AG04449 (cell line): ENCODE measurements around the gene ROBO2.

Experiments
- CTCF ChIA-PET: fragments of 350-600 bp; formaldehyde crosslinking; extraction: SDS; loops from one replicate; lab custom pipeline; 2021; ENCODE audit warnings: antibody characterized with exemption; lab: Yijun Ruan, JAX
- POLR2A ChIA-PET: fragments of 400-600, 350-600 bp; formaldehyde crosslinking; extraction: SDS; loops from one replicate; lab custom pipeline; 2020; ENCODE audit warnings: antibody characterized with exemption, inconsistent platforms; lab: Yijun Ruan, JAX
- DNase-seq: peaks from one replicate; pipeline ENCODE4 v3.0.0-alpha.2; 2010; ENCODE audit warnings: low read depth, low spot score
- H3K4me3 ChIP-seq: 2 replicates; pipeline ENCODE4 v1.5.1; 2011; ENCODE audit warnings: low read depth, mild to moderate bottlenecking, control low read depth, low read length
- TF ChIP-seq, protein P1 (sequence below): IDR thresholded peaks from one replicate; pipeline ENCODE4 v1.5.1; 2011; ENCODE audit warnings: mild to moderate bottlenecking, moderate library complexity, low read length, control low read depth, inconsistent platforms; ENCODE audit not compliant: insufficient read depth; ENCODE audit errors: missing control alignments

The ROBO2 gene

DNA sequence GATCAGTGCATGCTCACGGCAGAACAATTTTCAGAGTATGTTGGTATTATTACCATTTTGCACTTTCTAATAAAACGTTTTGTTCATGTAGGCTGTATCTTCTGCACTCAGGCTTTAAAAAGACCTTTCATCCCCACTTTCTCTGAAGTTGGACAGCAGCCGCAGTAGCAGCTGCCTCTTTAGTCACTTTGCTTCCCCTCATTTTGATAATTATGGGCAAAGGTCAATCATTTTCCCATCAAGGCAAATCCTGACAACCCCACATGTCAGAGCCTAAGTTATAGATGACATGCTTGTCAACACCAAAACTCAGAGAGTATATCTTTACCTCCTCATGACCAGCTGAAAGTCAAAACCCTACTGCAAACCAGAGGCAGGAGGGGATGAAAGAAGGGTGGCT lies 99.7 kb downstream of the ROBO2 start:
- H3K4me3 ChIP-seq = no peak overlapping the region
- TF ChIP-seq, protein P1, sequence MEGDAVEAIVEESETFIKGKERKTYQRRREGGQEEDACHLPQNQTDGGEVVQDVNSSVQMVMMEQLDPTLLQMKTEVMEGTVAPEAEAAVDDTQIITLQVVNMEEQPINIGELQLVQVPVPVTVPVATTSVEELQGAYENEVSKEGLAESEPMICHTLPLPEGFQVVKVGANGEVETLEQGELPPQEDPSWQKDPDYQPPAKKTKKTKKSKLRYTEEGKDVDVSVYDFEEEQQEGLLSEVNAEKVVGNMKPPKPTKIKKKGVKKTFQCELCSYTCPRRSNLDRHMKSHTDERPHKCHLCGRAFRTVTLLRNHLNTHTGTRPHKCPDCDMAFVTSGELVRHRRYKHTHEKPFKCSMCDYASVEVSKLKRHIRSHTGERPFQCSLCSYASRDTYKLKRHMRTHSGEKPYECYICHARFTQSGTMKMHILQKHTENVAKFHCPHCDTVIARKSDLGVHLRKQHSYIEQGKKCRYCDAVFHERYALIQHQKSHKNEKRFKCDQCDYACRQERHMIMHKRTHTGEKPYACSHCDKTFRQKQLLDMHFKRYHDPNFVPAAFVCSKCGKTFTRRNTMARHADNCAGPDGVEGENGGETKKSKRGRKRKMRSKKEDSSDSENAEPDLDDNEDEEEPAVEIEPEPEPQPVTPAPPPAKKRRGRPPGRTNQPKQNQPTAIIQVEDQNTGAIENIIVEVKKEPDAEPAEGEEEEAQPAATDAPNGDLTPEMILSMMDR = no peak
- DNase-seq = no peak
- ChIA-PET CTCF (no interaction called here), POLR2A (no interaction called here)

DNA sequence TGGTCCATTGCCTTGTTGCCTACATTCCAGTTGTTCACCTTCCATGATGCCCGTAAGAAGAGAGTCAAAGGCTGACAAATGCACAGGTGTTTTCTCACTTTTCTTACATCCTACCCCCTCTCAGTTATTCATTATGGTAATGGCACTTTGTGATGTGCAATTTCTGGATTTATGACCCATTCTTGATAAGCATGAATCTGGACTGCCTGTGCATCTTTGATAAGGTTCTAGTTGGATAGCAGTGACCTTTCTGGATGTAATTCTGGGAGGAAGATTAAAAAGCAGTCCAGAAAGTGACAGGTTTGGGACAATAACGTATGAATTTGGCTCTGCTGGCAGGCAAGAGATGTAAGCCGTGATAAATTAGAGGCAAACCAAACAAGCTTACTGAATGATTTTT lies 101.5 kb downstream of the ROBO2 start:
- POLR2A ChIA-PET = no interaction called here
- TF ChIP-seq, protein P1 = no peak
- no peak overlapping the region for H3K4me3 ChIP-seq
- DNase-seq = no peak
- CTCF ChIA-PET = no interaction called here

DNA sequence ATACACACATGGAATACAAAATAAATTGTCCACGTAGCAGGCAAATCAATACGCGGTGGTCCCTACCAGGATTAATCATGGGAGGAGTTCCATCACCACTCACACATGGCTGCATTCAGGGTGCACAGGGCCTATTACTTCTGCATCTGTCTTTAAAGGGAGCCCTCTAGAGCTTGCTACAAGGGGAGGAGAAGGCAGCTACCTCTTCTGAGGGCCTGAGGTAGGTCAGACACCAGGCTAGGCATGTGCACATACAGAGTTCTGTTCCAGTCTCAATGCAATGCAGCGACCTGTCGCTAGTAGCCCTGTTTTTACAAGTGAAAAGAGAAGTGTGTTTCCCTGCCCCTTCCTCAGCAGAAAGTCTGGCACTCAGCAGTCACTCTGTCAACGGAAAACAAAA lies 102.7 kb downstream of the ROBO2 start:
- H3K4me3 ChIP-seq = no peak overlapping the region
- ChIA-PET POLR2A (no interaction called here), CTCF (no interaction called here)

DNA sequence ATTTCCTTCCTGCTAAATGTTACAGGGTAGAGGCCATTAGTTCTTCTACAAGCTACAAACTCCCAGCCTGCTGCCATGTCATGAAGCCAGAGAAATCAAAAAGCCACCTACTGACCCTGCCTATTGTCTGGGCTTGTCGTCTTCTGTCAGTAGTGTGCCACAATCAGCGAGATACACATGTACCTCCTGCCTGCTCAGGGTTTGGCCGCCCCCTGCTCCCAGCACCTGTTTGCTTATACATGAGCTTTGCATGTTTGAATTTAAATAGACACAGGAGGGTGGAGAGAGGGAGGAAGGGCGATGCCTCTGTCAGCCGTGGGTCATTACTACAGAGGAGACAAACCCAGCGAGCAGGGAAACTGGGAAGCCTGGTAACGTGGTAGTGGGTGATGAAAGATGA lies 106.1 kb downstream of the ROBO2 start:
- DNase-seq = no peak
- CTCF ChIA-PET = no interaction called here
- POLR2A ChIA-PET = no interaction called here

More for the DNA sequence above, 102.7 kb downstream of the ROBO2 start:
- TF ChIP-seq, protein P1 = no peak
- no peak for DNase-seq

DNA sequence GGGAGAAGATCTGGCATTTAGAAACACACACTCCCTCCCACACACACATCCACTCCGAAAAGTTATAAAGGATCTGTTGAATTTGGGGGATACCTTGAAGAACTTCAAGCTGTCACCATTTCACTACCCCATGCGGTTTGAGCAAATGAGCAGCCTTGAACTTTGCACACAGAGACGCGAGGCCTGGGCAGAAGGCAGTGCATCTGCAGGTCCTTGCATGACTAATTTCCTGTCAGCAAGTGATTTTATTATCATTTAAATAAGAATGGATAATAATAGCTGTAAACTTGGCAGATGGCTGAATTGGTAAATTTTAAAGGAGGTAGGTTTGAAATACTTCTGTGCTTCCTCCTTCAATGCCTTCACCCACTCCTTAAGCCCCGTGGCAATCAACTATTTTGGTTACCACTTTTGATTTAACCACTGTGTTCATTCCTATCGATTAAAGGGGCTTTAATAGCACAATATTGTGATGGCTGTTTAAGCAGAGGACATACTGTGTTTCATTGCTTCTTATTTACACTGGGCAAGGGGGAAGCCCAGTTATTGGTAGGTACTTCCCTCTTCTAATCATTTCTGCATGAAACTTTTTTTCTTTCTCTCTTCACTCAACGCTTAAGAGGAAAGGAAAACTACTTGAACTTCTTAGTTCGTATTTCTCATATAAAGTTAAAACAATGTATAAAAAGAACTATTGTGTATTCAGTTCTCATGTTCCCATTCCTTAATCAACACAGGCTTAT lies 108.1 kb downstream of the ROBO2 start:
- no peak for DNase-seq
- ChIA-PET CTCF (no interaction called here), POLR2A (no interaction called here)
- H3K4me3 ChIP-seq = no peak overlapping the region
- TF ChIP-seq, protein P1 = no peak

More for the DNA sequence above, 106.1 kb downstream of the ROBO2 start:
- TF ChIP-seq, protein P1 = no peak
- H3K4me3 ChIP-seq = no peak overlapping the region

DNA sequence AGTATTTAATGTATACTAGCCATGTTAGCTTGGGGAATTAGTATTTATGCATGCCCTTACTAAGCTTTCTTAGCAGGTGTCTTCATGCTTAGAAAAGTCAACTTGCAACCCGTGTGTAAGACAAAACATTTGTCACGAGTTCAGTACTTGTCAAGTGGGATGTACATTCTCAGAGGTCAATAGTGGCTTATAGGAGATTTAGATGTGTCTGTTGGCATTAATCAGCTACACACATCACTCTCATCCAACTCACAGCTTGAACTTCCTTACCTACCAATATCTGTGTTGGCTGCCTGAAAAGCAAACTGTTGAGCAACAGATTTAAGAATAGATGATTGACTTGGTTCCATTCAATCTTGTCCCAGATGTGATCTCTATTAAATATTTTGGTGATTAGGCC lies 109.5 kb downstream of the ROBO2 start:
- H3K4me3 ChIP-seq = no peak overlapping the region
- TF ChIP-seq, protein P1 = no peak
- ChIA-PET POLR2A (no interaction called here), CTCF (no interaction called here)
- no peak for DNase-seq
